Neuronal stem cell (in vitro differentiated cells): ENCODE measurements around the gene CLEC17A.
"Not testable (repeated sequence)": the region's sequence is repeated elsewhere in the genome, so short reads cannot be mapped to it uniquely, and the experiment has no call there.

Experiments
- DNase-seq: peaks from one replicate; pipeline ENCODE4 v3.0.0-alpha.2; 2013; ENCODE audit warnings: low spot score
- H2AFZ ChIP-seq: one replicate; pipeline ENCODE4 v1.6.1; 2013; ENCODE audit warnings: mild to moderate bottlenecking, low read length, inconsistent platforms
- H2AK5ac ChIP-seq: 2 replicates; pipeline ENCODE4 v1.6.1; 2013; ENCODE audit warnings: low read depth, mild to moderate bottlenecking, inconsistent platforms, low read length, moderate library complexity, mixed read lengths
- H2BK120ac ChIP-seq: 2 replicates; pipeline ENCODE4 v1.6.1; 2013; ENCODE audit warnings: low read depth, mild to moderate bottlenecking, inconsistent platforms, low read length, moderate library complexity, mixed read lengths
- H2BK12ac ChIP-seq: one replicate; pipeline ENCODE4 v1.6.1; 2013; ENCODE audit warnings: low read length, inconsistent platforms
- H2BK15ac ChIP-seq: 2 replicates; pipeline ENCODE4 v1.6.1; 2013; ENCODE audit warnings: mild to moderate bottlenecking, low read length, inconsistent platforms, mixed read lengths
- H2BK5ac ChIP-seq: one replicate; pipeline ENCODE4 v1.6.1; 2013; ENCODE audit warnings: inconsistent platforms, mild to moderate bottlenecking, low read length, moderate library complexity
- H3K14ac ChIP-seq: one replicate; pipeline ENCODE4 v1.6.1; 2013; ENCODE audit warnings: low read length, inconsistent platforms
- H3K18ac ChIP-seq: 2 replicates; pipeline ENCODE4 v1.6.1; 2013; ENCODE audit warnings: low read length, inconsistent platforms
- H3K23ac ChIP-seq: 2 replicates; pipeline ENCODE4 v1.6.1; 2013; ENCODE audit warnings: low read depth, mild to moderate bottlenecking, mixed read lengths, low read length, inconsistent platforms; ENCODE audit not compliant: poor library complexity
- H3K27ac ChIP-seq: replicated peaks from 3 replicates; pipeline ENCODE4 v1.5.1; 2013; ENCODE audit warnings: low read length, inconsistent platforms
- H3K27me3 ChIP-seq, 3 experiments: 2 replicates each; pipeline ENCODE4 v1.6.1; 2013; ENCODE audit warnings: low read length in 3 of 3, mild to moderate bottlenecking in 2 of 3, inconsistent platforms in 1 of 3, low read depth in 1 of 3, mixed read lengths in 1 of 3, moderate library complexity in 1 of 3; ENCODE audit not compliant: control insufficient read depth in 3 of 3, insufficient read depth in 3 of 3
- H3K36me3 ChIP-seq, 2 donors: replicated peaks in 1 of 2; 2 replicates each; pipeline ENCODE4 v1.6.1; 2013; ENCODE audit warnings: low read length in 2 of 2; ENCODE audit not compliant: control insufficient read depth in 2 of 2, insufficient read depth in 2 of 2
- H3K4ac ChIP-seq: 2 replicates; pipeline ENCODE4 v1.6.1; 2013; ENCODE audit warnings: inconsistent platforms, mild to moderate bottlenecking, low read length, moderate library complexity
- H3K4me1 ChIP-seq, 2 donors: 1 replicate in 1 of 2; 2 replicates in 1 of 2; pipeline ENCODE4 v1.6.1; 2013; ENCODE audit warnings: low read length in 2 of 2, low read depth in 1 of 2; ENCODE audit not compliant: control insufficient read depth in 2 of 2, insufficient read depth in 1 of 2
- H3K4me2 ChIP-seq: one replicate; pipeline ENCODE4 v1.6.1; 2013; ENCODE audit warnings: mild to moderate bottlenecking, low read length, inconsistent platforms; ENCODE audit not compliant: insufficient read depth, poor library complexity, severe bottlenecking
- H3K4me3 ChIP-seq, 2 donors: 2 replicates each; pipeline ENCODE4 v1.5.1; 2013; ENCODE audit warnings: low read length in 2 of 2, mild to moderate bottlenecking in 2 of 2, inconsistent platforms in 1 of 2, moderate library complexity in 1 of 2
- H3K79me1 ChIP-seq: one replicate; pipeline ENCODE4 v1.6.1; 2013; ENCODE audit warnings: low read depth, mild to moderate bottlenecking, inconsistent platforms, low read length, moderate library complexity
- H3K9ac ChIP-seq: one replicate; pipeline ENCODE4 v1.6.1; 2013; ENCODE audit warnings: mild to moderate bottlenecking, low read depth, low read length, inconsistent platforms; ENCODE audit not compliant: poor library complexity
- H3K9me3 ChIP-seq, 2 donors: replicated peaks in 1 of 2; 2 replicates each; pipeline versions ENCODE3 to v1.6.1; 2013; ENCODE audit warnings: low read length in 2 of 2, mild to moderate bottlenecking in 2 of 2, inconsistent platforms in 1 of 2, low read depth in 1 of 2, mixed read lengths in 1 of 2, moderate library complexity in 1 of 2; ENCODE audit not compliant: control insufficient read depth in 2 of 2, insufficient read depth in 1 of 2
- H4K8ac ChIP-seq: one replicate; pipeline ENCODE4 v1.6.1; 2013; ENCODE audit warnings: low read depth, mild to moderate bottlenecking, inconsistent platforms, low read length, moderate library complexity
- H4K91ac ChIP-seq: one replicate; pipeline ENCODE4 v1.6.1; 2013; ENCODE audit warnings: low read length, low read depth, mild to moderate bottlenecking, inconsistent platforms; ENCODE audit not compliant: poor library complexity
- WGBS, 2 donors: extraction: QIAGEN DNeasy Blood & Tissue Kit; methylation state at CpG; one replicate each; pipeline ENCODE4 v1.1.7; 2013; ENCODE audit warnings: missing lambda C conversion rate in 2 of 2, mixed read lengths in 1 of 2; ENCODE audit not compliant: insufficient read length in 2 of 2, insufficient replicate concordance in 1 of 2; ENCODE audit errors: extremely low coverage in 2 of 2; 5-methylcytosine and 5-hydroxymethylcytosine counted together

Gene CLEC17A

DNA sequence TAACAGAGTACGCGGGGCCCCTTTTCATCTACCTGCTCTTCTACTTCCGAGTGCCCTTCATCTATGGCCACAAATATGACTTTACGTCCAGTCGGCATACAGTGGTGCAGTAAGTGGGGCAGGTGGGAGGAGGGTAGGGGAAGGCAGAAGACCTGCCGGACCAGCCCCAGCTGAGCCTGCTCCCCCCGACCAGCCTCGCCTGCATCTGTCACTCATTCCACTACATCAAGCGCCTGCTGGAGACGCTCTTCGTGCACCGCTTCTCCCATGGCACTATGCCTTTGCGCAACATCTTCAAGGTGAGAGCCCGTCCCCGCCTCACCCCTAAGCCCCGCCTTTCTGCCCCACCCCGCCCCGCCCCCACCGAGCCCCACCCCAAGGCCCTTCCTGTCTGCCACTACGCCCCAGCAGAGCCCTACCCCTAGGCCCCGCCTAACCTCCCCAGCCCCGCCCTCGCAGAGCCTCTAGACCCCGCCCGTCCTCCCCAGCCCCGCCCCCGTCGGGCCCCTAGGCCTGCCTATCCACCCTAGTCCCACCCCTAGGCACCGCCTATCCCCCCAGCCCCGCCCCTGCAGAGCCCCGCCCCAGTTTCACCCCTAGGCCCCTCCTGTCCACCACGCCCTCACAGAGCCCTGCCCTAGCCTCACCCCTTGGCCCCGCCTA is 18.8 kb upstream of the CLEC17A start:
- Histone ChIP-seq H3K4me1 (peaks cover 3 to 11% of the 10 kb centered on the region in 2 donors), H2BK15ac (no peak overlapping the region), H2BK12ac (no peak overlapping the region), H3K27me3 (no peaks in the 10 kb centered on the region), H3K14ac (no peak overlapping the region), H2BK5ac (no peak overlapping the region), H3K9me3 (no peaks in the 10 kb centered on the region), H4K91ac (no peak overlapping the region), H3K36me3 (peaks cover 14 to 49% of the 10 kb centered on the region in 2 donors), H3K4me3 (no peak overlapping the region), H4K8ac (no peak overlapping the region), H3K4ac (no peak overlapping the region), H2AFZ (no peak overlapping the region), H3K79me1 (peaks cover 22% of the 10 kb centered on the region), H3K18ac (peak overlapping the region; percentile 71), H3K23ac (no peak overlapping the region), H3K4me2 (no peak overlapping the region), H3K9ac (no peak overlapping the region), H2AK5ac (no peak overlapping the region), H2BK120ac (no peak overlapping the region), H3K27ac (no peak overlapping the region)
- no peak for DNase-seq
- WGBS, 2 donors, result no CpG with 5 or more reads among the region's 33 CpGs

- not testable (repeated sequence) for H3K14ac ChIP-seq, H3K27me3 ChIP-seq, H3K4me3 ChIP-seq, H3K4me2 ChIP-seq, H2BK5ac ChIP-seq, H3K9ac ChIP-seq, H2BK15ac ChIP-seq, H2AK5ac ChIP-seq, DNase-seq, H4K8ac ChIP-seq, H3K9me3 ChIP-seq, H3K27ac ChIP-seq, H3K18ac ChIP-seq, H2BK12ac ChIP-seq, H2AFZ ChIP-seq, H3K4ac ChIP-seq, H2BK120ac ChIP-seq, H4K91ac ChIP-seq, H3K23ac ChIP-seq
- Histone ChIP-seq H3K36me3 (peaks cover 14 to 55% of the 10 kb centered on the region in 2 donors), H3K79me1 (peaks cover 26% of the 10 kb centered on the region), H3K4me1 (peaks cover 3 to 10% of the 10 kb centered on the region in 2 donors)
- WGBS, 2 donors, result no CpG with 5 or more reads among the region's 22 CpGs
These were observed 18.1 kb upstream of the CLEC17A start for GRCh38 chr19:14564652-14565297.

- no peak overlapping the region for H2BK120ac ChIP-seq
- no peak for DNase-seq
- WGBS, 2 donors, result no CpG with 5 or more reads among the region's 22 CpGs
- peaks cover 21% of the 10 kb centered on the region for H3K79me1 ChIP-seq
- H2AFZ ChIP-seq, result no peak overlapping the region
- peaks cover 0 to 2% of the 10 kb centered on the region in 2 donors for H3K9me3 ChIP-seq
- peaks cover 3 to 6% of the 10 kb centered on the region in 2 donors for H3K4me1 ChIP-seq
- no peak overlapping the region for H2AK5ac ChIP-seq
- H3K36me3 ChIP-seq, result peaks cover 14 to 56% of the 10 kb centered on the region in 2 donors
- no peak overlapping the region for H3K4me3 ChIP-seq
- no peaks in the 10 kb centered on the region for H3K27me3 ChIP-seq
- H3K4me2 ChIP-seq, result no peak overlapping the region
- H3K18ac ChIP-seq, result no peak overlapping the region
- no peak overlapping the region for H3K14ac ChIP-seq
- no peak overlapping the region for H4K8ac ChIP-seq
- no peak overlapping the region for H2BK5ac ChIP-seq
- no peak overlapping the region for H2BK12ac ChIP-seq
- no peak overlapping the region for H2BK15ac ChIP-seq
- no peak overlapping the region for H3K4ac ChIP-seq
- H3K23ac ChIP-seq, result no peak overlapping the region
- no peak overlapping the region for H3K27ac ChIP-seq
- no peak overlapping the region for H4K91ac ChIP-seq
- no peak overlapping the region for H3K9ac ChIP-seq
These were observed 17.6 kb upstream of the CLEC17A start for GRCh38 chr19:14565298-14565679.
